ENCODE data around the gene TMBIM6. TPM values are rescaled to one million over a fixed set of nuclear protein-coding genes. Genes with fewer than 3 reads are reported as not detected.
A peak's percentile ranks its signal among the peaks of the same experiment; 100 is the strongest.

The TMBIM6 gene
- polyA plus RNA-seq, 1 of the 3 experiments (the other 2 are of a cell fraction), result 290 TPM

DNA sequence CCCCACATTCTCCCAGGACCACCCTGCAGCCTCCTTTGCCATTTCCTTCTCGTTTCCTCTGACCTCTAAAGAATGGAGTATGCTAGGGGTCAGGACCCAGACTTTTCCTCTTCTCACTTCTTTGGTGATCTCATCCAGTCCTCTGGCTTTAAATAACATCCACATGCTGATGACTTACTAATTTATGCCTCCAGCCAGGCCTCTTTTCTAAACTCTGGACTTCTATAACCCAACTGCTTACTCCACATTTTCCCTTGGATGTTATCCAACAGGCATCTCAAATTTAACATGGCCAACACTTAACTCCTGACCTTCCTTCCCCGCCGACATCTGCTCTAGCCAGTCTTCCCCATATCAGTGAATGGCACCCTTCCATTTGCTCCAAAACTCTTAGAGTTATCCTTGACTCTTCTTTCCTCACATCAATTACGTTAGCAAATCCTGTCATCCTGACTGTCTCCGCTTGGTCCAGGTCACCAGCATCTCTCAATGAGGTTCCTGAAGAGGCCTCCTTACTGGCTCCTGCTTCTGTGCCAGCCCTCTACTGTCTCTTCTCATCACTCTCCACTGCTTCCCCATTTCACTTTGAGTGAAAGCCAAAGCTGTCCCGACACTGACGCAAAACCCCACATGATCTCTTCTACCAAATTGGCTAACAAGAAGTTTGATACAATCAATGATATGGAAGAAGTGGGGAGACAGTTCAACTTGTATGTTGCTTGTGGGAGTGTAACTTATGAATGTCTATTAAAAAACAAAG, 42.7 kb downstream of the TMBIM6 start (continued):
- TF ChIP-seq, protein P1, sequence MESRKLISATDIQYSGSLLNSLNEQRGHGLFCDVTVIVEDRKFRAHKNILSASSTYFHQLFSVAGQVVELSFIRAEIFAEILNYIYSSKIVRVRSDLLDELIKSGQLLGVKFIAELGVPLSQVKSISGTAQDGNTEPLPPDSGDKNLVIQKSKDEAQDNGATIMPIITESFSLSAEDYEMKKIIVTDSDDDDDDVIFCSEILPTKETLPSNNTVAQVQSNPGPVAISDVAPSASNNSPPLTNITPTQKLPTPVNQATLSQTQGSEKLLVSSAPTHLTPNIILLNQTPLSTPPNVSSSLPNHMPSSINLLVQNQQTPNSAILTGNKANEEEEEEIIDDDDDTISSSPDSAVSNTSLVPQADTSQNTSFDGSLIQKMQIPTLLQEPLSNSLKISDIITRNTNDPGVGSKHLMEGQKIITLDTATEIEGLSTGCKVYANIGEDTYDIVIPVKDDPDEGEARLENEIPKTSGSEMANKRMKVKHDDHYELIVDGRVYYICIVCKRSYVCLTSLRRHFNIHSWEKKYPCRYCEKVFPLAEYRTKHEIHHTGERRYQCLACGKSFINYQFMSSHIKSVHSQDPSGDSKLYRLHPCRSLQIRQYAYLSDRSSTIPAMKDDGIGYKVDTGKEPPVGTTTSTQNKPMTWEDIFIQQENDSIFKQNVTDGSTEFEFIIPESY (IDR thresholded peaks at IDR 0.05; ENCODE audit: borderline replicate concordance, low read depth), result no peak
- TF ChIP-seq YY1 (IDR thresholded peaks at IDR 0.05; ENCODE audit: low read depth), result no peak

DNA sequence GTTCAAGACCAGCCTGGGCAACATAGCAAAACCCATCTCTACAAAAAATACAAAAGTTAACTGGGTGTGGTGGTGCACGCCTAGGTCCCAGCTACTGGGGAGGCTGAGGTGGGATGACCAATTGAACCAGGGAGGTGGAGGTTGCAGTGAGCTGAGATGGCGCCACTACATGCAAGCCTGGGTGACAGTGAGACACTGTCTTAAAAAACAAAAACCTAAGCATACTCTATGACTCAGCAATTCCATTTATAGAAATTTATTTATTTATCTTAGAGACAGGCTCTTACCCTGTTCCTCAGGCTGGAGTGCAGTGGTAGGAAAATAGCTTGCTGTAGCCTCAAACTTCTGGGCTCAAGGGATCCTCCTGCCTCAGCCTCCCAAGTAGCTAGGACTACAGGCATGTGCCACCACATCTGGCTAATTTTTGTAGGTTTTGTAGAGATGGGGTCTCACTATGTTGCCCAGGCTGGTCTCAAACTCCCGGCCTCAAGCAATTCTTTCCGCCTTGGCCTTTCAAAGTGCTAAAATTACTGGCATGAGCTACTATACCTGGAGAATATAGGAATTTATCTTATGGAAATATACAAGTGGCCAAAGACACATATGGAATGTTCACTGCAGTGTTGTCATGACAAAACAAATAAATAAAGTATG, 43.5 kb downstream of the TMBIM6 start:
- no peaks in the 10 kb centered on the region; a peak in 1 of 4 replicates for H3K4me1 ChIP-seq (ENCODE audit: control insufficient read depth in 1 of 2, insufficient read depth in 2 of 2, low read depth in 1 of 2, low read length in 1 of 2)
- no peaks in the 10 kb centered on the region for H3K79me2 ChIP-seq (ENCODE audit: insufficient read depth)
- H3K9me3 ChIP-seq, result no peaks in the 10 kb centered on the region
- no peak overlapping the region for H3K4me3 ChIP-seq (ENCODE audit: low read depth in 2 of 2, low read length in 1 of 2)
- TF ChIP-seq JUND (IDR thresholded peaks at IDR 0.05) (0 out of 2 replicates have a peak, but pooled peaks have one; percentile 3), YY1 (IDR thresholded peaks at IDR 0.05; ENCODE audit: low read depth) (no peak), TCF12 (IDR thresholded peaks at IDR 0.05) (no peak)
- no peaks in the 10 kb centered on the region for H4K20me1 ChIP-seq (ENCODE audit: insufficient read depth)
- H3K9ac ChIP-seq, result no peak overlapping the region
- peaks cover 4% of the 10 kb centered on the region for H3F3A ChIP-seq (replicated peaks; ENCODE audit: insufficient read depth)
- H3K36me3 ChIP-seq (replicated peaks in 1 of 2; ENCODE audit: control insufficient read depth in 1 of 2, insufficient read depth in 2 of 2, low read length in 1 of 2), result peaks cover 4 to 9% of the 10 kb centered on the region in 2 experiments
- peak overlapping the region in 1 of 2 experiments; percentile 19; a peak in 1 of 4 replicates for H3K27ac ChIP-seq (ENCODE audit: low read depth in 2 of 2, low read length in 1 of 2)
- H3K4me2 ChIP-seq, result 0 out of 2 replicates have a peak overlapping the region, but pooled peaks have one; percentile 1
- 82% methylated on average over 4 of the region's 4 CpGs for WGBS (ENCODE audit: low lambda C conversion rate)
- no peaks in the 10 kb centered on the region for H3K27me3 ChIP-seq (ENCODE audit: insufficient read depth)
- ChIA-PET POLR2A (interaction anchor here (1.1 kb wide), 1 partner anchor 44 kb away, joined by 3 read pairs; no protein-coding TSS in a partner anchor), CTCF (interaction anchor here (0.9 kb wide), 1 partner anchor 10 kb away, joined by 3 read pairs; no protein-coding TSS in a partner anchor)
- no peak overlapping the region for H2AFZ ChIP-seq (ENCODE audit: low read depth)
- no peaks in the 10 kb centered on the region for H3K9me2 ChIP-seq
- DNase-seq, result no peak

DNA sequence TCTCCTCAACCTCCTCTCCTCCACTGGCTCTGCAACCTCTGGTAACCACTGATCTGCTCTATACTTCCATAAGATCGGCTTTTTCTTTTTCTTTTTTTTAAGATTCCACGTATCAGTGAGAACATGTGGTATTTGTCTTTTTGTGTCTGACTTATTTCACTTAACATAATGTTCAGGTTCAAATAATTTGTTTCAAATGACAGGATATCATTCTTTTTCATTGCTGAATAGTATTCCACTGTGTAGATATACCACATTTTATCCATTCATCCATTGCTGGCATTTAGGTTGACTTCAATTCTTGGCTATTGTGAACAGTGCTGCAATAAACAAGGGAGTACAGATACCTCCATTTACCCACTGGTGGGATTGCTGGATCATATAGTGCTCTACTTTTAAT, 46.3 kb downstream of the TMBIM6 start:
- Histone ChIP-seq H3K36me3 (replicated peaks in 1 of 2; ENCODE audit: control insufficient read depth in 1 of 2, insufficient read depth in 2 of 2, low read length in 1 of 2) (peaks cover 9 to 12% of the 10 kb centered on the region in 2 experiments), H3K27ac (ENCODE audit: low read depth in 2 of 2, low read length in 1 of 2) (no peak overlapping the region), H3K4me2 (no peak overlapping the region), H3K4me3 (ENCODE audit: low read depth in 2 of 2, low read length in 1 of 2) (no peak overlapping the region), H2AFZ (ENCODE audit: low read depth) (no peak overlapping the region), H4K20me1 (ENCODE audit: insufficient read depth) (no peaks in the 10 kb centered on the region), H3K9me2 (no peaks in the 10 kb centered on the region), H3K27me3 (ENCODE audit: insufficient read depth) (no peaks in the 10 kb centered on the region), H3K9ac (no peak overlapping the region), H3K4me1 (ENCODE audit: control insufficient read depth in 1 of 2, insufficient read depth in 2 of 2, low read depth in 1 of 2, low read length in 1 of 2) (no peaks in the 10 kb centered on the region; a peak in 1 of 4 replicates), H3F3A (replicated peaks; ENCODE audit: insufficient read depth) (peaks cover 4% of the 10 kb centered on the region), H3K79me2 (ENCODE audit: insufficient read depth) (no peaks in the 10 kb centered on the region), H3K9me3 (no peaks in the 10 kb centered on the region)
- ChIA-PET POLR2A (no interaction called here), CTCF (interaction anchor here (0.9 to 1.8 kb wide), 3 partner anchors 10 to 51 kb away, joined by 3 to 4 read pairs (median 4); partner anchors contain the start of gene TMBIM6)
- TF ChIP-seq, protein P2, sequence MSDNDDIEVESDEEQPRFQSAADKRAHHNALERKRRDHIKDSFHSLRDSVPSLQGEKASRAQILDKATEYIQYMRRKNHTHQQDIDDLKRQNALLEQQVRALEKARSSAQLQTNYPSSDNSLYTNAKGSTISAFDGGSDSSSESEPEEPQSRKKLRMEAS (IDR thresholded peaks at IDR 0.05; ENCODE audit: low read depth), result no peak
- TF ChIP-seq TCF12 (IDR thresholded peaks at IDR 0.05) (no peak), EZH2phosphoT487 (IDR thresholded peaks at IDR 0.05; ENCODE audit: borderline replicate concordance, low read depth) (no peak), MXI1 (IDR thresholded peaks at IDR 0.05; ENCODE audit: low read depth, low read length) (no peak), RXRA (IDR thresholded peaks at IDR 0.05; ENCODE audit: borderline replicate concordance, low read depth) (no peak), FOSL2 (IDR thresholded peaks at IDR 0.05; ENCODE audit: borderline replicate concordance, low read depth) (no peak), RFX5 (IDR thresholded peaks at IDR 0.05; ENCODE audit: low read length) (no peak), SIN3A (IDR thresholded peaks at IDR 0.05; ENCODE audit: borderline replicate concordance, low read depth, low read length) (no peak), RAD21 (IDR thresholded peaks at IDR 0.05; ENCODE audit: low read length) (no peak), GABPA (IDR thresholded peaks at IDR 0.05; ENCODE audit: low read depth) (no peak), FOXJ3 (CRISPR knock-in tag; IDR thresholded peaks at IDR 0.05) (no peak), JUND (IDR thresholded peaks at IDR 0.05) (no peak), TEAD4 (IDR thresholded peaks at IDR 0.05; ENCODE audit: borderline replicate concordance, insufficient read depth) (no peak)
- TF ChIP-seq, protein P3, sequence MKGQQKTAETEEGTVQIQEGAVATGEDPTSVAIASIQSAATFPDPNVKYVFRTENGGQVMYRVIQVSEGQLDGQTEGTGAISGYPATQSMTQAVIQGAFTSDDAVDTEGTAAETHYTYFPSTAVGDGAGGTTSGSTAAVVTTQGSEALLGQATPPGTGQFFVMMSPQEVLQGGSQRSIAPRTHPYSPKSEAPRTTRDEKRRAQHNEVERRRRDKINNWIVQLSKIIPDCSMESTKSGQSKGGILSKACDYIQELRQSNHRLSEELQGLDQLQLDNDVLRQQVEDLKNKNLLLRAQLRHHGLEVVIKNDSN (IDR thresholded peaks at IDR 0.05; ENCODE audit: borderline replicate concordance, low read depth), result no peak
- TF ChIP-seq, protein P4, sequence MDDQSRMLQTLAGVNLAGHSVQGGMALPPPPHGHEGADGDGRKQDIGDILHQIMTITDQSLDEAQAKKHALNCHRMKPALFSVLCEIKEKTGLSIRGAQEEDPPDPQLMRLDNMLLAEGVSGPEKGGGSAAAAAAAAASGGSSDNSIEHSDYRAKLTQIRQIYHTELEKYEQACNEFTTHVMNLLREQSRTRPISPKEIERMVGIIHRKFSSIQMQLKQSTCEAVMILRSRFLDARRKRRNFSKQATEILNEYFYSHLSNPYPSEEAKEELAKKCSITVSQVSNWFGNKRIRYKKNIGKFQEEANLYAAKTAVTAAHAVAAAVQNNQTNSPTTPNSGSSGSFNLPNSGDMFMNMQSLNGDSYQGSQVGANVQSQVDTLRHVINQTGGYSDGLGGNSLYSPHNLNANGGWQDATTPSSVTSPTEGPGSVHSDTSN (IDR thresholded peaks at IDR 0.05), result no peak
- 92% methylated on average over 2 of the region's 2 CpGs for WGBS (ENCODE audit: low lambda C conversion rate)
- no peak for DNase-seq

Data from SK-N-SH (cell line).